GM12875 (cell line): ENCODE results near the gene SLC13A5.

Experiments
- H3K4me3 ChIP-seq: one replicate; pipeline ENCODE4 v1.5.1; 2011; ENCODE audit warnings: low read depth, low read length, control low read depth
- CTCF ChIP-seq: IDR thresholded peaks from 2 replicates; pipeline ENCODE4 v1.5.1; 2011; ENCODE audit warnings: low read depth, mild to moderate bottlenecking, control low read depth, inconsistent platforms, low read length, moderate library complexity, borderline replicate concordance; ENCODE audit not compliant: insufficient read depth

SLC13A5 gene

DNA sequence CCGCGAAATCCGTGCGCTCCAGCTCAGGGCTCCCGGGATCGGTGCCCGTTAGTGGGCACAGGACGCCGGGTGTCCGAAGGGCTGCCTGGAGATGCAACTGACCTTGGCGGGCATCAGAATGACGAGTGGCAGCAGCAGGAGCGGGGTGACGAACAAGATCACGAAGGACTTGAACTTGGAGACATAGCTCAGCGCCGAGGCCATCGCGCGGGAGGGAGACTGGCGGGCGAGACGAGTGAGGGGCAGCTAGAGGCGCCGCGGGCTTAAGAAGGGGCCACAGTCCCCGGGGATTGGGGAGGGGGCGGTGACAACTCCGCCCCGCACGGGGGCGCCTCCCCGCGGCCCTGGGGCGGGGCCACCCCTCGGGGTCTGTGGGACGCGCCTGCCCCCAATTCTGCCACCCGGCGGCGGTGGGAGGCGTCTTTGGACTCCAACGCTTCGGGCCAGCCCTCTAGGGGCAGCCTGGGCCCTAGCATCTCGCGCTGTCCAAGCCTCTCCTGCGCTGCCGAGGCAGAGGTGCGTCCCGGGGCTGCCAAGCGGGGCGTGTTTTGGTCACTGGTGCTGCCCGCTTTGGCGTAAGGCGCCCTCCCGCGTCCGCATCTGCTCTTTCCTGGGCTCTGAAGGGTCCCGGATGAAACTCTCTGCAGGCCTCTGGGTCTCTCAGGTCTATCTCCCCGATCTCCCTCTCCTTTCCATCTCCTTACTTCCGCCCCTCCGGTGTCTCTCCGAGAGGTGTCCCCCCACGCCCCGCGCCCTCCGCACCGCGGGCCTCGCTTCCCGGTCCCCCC is at the start of gene SLC13A5:
Gene SLC13A5 (minus strand): TSS at position 240 of the 788 bp plus-strand sequence. CDS start 36 bp downstream, at position 204.
- peak; percentile 18; the same call in 1 of the 2 replicates for TF ChIP-seq CTCF
- H3K4me3 ChIP-seq = no peak within 1 kb of the TSS

- H3K4me3 ChIP-seq = no peak overlapping the region
- TF ChIP-seq CTCF = no peak
Observed at GRCh38 chr17:6761779-6762178, 48.6 kb upstream of the SLC13A5 start.

GRCh38 chr17:6757747-6758146 is 44.6 kb upstream of the SLC13A5 start:
- TF ChIP-seq CTCF = no peak
- no peak overlapping the region for H3K4me3 ChIP-seq

GRCh38 chr17:6756425-6757031 is 43.4 kb upstream of the SLC13A5 start:
- TF ChIP-seq CTCF = no peak
- H3K4me3 ChIP-seq = peak overlapping the region; percentile 62

GRCh38 chr17:6755731-6756184 is 42.6 kb upstream of the SLC13A5 start, which contains the start of gene XAF1:
TSS of gene XAF1 (plus strand) at chr17:6756046. CDS start at chr17:6756079, 33 bp downstream.
- TF ChIP-seq CTCF = no peak
- peak within 1 kb of the TSS; percentile 62 for H3K4me3 ChIP-seq

DNA sequence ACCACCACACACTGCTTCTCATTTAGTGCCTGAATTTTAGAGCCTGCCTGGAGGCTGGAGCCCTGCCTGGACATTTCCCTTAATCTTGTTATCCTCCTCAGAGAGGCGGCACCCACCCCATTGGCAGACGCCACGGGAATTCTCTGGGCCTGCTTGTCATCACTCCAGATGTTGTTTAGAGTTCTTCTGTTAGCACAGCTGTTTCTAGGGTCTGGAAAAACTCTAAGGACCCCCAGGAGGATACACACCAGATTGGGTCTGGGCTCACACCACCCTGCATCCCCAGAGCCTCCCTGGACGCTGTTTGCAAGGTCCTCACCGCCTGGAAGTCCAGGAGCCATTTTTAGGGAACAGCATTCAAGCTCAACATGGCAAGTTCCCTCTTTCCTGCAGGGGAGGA is 42.1 kb upstream of the SLC13A5 start:
- peak overlapping the region; percentile 62 for H3K4me3 ChIP-seq
- TF ChIP-seq CTCF = no peak
